Right lobe of liver (tissue), 6 donors: Measurements from ENCODE around the gene SALL1. TPM values are rescaled to one million over a fixed set of nuclear protein-coding genes. Genes with fewer than 3 reads are reported as not detected.

Experiments used
- ATAC-seq, 4 donors: fragments of 200-7000 bp; cut with Tn5 transposase; one replicate each; pipeline ENCODE4 v1.9.1; 2020; ENCODE audit warnings: mild to moderate bottlenecking in 4 of 4, moderate library complexity in 4 of 4
- DNase-seq, 3 donors: peaks; one replicate each; pipeline ENCODE4 v3.0.0-alpha.2; 2020
- H3K27ac ChIP-seq, 3 donors: fragments of 200-600 bp; one replicate each; pipeline ENCODE4 v1.8.0; 2022
- H3K27me3 ChIP-seq, 2 donors: fragments of 200-600 bp; one replicate each; pipeline ENCODE4 v1.8.0; 2022
- H3K36me3 ChIP-seq, 4 donors: fragments of 200-600 bp; sonication (generic) in 1 of 4; one replicate each; pipeline versions ENCODE4 v1.5.1 to v1.8.0; 2017 to 2022; ENCODE audit warnings: control low read depth in 1 of 4
- H3K4me1 ChIP-seq, 4 donors: fragments of 200-600 bp; sonication (generic) in 1 of 4; one replicate each; pipeline versions ENCODE4 v1.5.1 to v1.8.0; 2017 to 2022; ENCODE audit warnings: control low read depth in 1 of 4
- H3K4me3 ChIP-seq, 3 donors: fragments of 200-600 bp; one replicate each; pipeline ENCODE4 v1.8.0; 2022
- H3K9me3 ChIP-seq, 4 donors: fragments of 200-600 bp; sonication (generic) in 1 of 4; one replicate each; pipeline versions ENCODE4 v1.5.1 to v1.8.0; 2017 to 2022; ENCODE audit warnings: control low read depth in 1 of 4
- CTCF ChIP-seq, 4 donors: fragments of 200-600 bp in 3 of 4; fragments of 450-650 bp in 1 of 4; IDR thresholded peaks; one replicate each; pipeline versions ENCODE4 v1.5.1 to v1.8.0; 2016 to 2022; ENCODE audit warnings: antibody characterized with exemption in 4 of 4, mild to moderate bottlenecking in 2 of 4
- POLR2A ChIP-seq: fragments of 450-650 bp; IDR thresholded peaks from one replicate; pipeline ENCODE4 v1.6.1; 2017; ENCODE audit warnings: antibody characterized with exemption, mild to moderate bottlenecking
- WGBS: methylation state at CpG from one replicate; pipeline ENCODE4 v1.1.6; 2018; ENCODE audit warnings: low coverage, low lambda C conversion rate; ENCODE audit not compliant: insufficient coverage; ENCODE audit errors: missing lambda C conversion rate; 5-methylcytosine and 5-hydroxymethylcytosine counted together
- intact Hi-C, 2 donors: fragments of 100-400 bp; cut with DNase I; formaldehyde crosslinking; loops; one replicate each; pipeline versions ENCODE4 v1.11.2 to v1.14.1; 2022
- total RNA-seq, 6 experiments: library from RNA; depleted of rRNA in 2 of 6; stranded (reverse); fragments of >200 nt in 2 of 6; fragmentation: NEBNext Ultra II Directional in 3 of 6; extraction: Animal tissue kit (Norgen Biotek cat#: 25700) in 3 of 6; gene quantifications; one replicate each; pipeline versions ENCODE4 v1.1.0 to v1.2.4, GENCODE V29; 2016 to 2023
- donor health status: DM: no; HTN: yes; CAD: no.
- donor health status: DM: no; HTN: no; CAD: no.
- donor health status: DM: no; HTN: no; CAD: no.
- donor health status: DM: no; HTN: yes; CAD: no.
- donor health status: DM: no; HTN: yes; CAD: no.

SALL1 gene
- total RNA-seq, 6 experiments from 2014 or later = 22.9 to 30.1 (median 26.4) TPM

DNA sequence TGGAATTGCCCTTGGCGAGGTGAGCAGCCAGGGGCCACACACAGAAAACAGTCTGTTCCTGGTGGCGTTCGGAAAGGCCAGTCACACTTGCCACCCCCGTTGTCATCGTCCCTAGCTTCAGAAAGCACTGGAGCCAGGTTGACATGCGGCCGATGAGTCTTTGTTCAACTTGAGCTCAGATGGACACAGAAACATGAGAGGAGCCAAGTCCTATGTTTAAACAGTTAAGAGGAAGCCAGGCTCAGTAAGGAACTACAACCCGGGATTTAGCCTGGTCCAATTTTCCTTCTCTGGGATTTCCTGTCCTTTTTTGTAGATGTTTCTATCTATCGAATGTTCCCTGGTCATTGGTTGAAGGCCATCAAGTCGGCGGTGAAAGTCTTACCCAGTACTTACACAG lies 19.5 kb downstream of the SALL1 start:
- H3K4me1 ChIP-seq = peaks cover 0 to 41% (median 0%) of the 10 kb centered on the region in 4 donors
- ATAC-seq (peak; percentile 47 to 69 (median 59)), DNase-seq (no peak)
- 55% methylated on average over 9 of the region's 11 CpGs for WGBS
- no peaks in the 10 kb centered on the region for H3K27me3 ChIP-seq
- intact Hi-C loops = no loop called here
- H3K27ac ChIP-seq = peak overlapping the region in 1 of 3 donors; percentile 49
- H3K4me3 ChIP-seq = no peak overlapping the region
- peaks cover 0 to 9% (median 0%) of the 10 kb centered on the region in 4 donors for H3K36me3 ChIP-seq
- no peak for TF ChIP-seq POLR2A
- no peak for TF ChIP-seq CTCF (IDR thresholded peaks at IDR 0.05)
- no peaks in the 10 kb centered on the region for H3K9me3 ChIP-seq

- Histone ChIP-seq H3K4me3 (no peak overlapping the region), H3K4me1 (peaks cover 0 to 43% (median 0%) of the 10 kb centered on the region in 4 donors), H3K36me3 (no peaks in the 10 kb centered on the region), H3K27me3 (no peaks in the 10 kb centered on the region), H3K9me3 (no peaks in the 10 kb centered on the region), H3K27ac (no peak overlapping the region)
- intact Hi-C loops = no loop called here
- ATAC-seq (peak in 3 of 4 donors; percentile 18 to 39 (median 34)), DNase-seq (no peak)
- TF ChIP-seq CTCF (IDR thresholded peaks at IDR 0.05) (no peak), POLR2A (no peak)
- 55% methylated on average over 7 of the region's 8 CpGs for WGBS
Observed at GRCh38 chr16:51129105-51129504, 22.0 kb downstream of the SALL1 start.

GRCh38 chr16:51125992-51126391 lies 25.1 kb downstream of the SALL1 start:
- peak overlapping the region in 1 of 3 donors; percentile 60 for H3K27ac ChIP-seq
- TF ChIP-seq CTCF (IDR thresholded peaks at IDR 0.05) (peak in 3 of 4 donors; percentile 5 to 19 (median 15)), POLR2A (no peak)
- no peaks in the 10 kb centered on the region for H3K27me3 ChIP-seq
- H3K9me3 ChIP-seq = no peaks in the 10 kb centered on the region
- 9% methylated on average over 4 of the region's 5 CpGs for WGBS
- H3K36me3 ChIP-seq = no peaks in the 10 kb centered on the region
- peak; percentile 35 to 52 (median 40) for ATAC-seq
- H3K4me1 ChIP-seq = peaks cover 0 to 35% (median 8%) of the 10 kb centered on the region in 4 donors
- peak overlapping the region in 1 of 3 donors; percentile 34 for H3K4me3 ChIP-seq
- intact Hi-C loops = no loop called here
- no peak for DNase-seq

DNA sequence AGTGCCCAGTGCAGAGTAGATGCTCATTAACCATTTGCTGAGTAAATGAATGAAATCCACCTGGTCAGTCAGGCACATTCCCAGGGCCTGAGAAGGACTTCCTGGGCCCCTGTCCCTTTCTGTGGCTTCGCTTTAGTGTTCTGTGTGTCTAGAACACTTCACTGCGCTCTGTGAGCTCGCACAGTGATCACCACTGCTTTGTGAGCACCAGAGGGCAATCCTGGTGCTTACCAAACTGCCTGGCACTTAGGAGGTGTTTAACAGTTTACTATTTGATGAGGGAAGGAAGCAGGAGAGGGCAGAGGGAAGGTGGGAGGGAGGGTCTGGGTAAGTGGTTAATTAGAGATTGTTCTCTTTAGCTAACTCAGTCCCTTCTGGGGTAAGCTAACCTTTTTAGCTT lies 26.2 kb downstream of the SALL1 start:
- peak; percentile 3 to 38 (median 27) for TF ChIP-seq CTCF (IDR thresholded peaks at IDR 0.05)
- TF ChIP-seq POLR2A = no peak
- Histone ChIP-seq H3K36me3 (no peaks in the 10 kb centered on the region), H3K9me3 (no peaks in the 10 kb centered on the region), H3K27me3 (no peaks in the 10 kb centered on the region), H3K4me3 (peak overlapping the region in 1 of 3 donors; percentile 34), H3K27ac (peak overlapping the region in 1 of 3 donors; percentile 60), H3K4me1 (peaks cover 0 to 40% (median 9%) of the 10 kb centered on the region in 4 donors)
- no peak for DNase-seq
- peak; percentile 47 to 69 (median 54) for ATAC-seq
- intact Hi-C loops = no loop called here
- 57% methylated on average over 2 of the region's 3 CpGs for WGBS
